Stimulated activated CD4-positive, alpha-beta T cell treated with anti-CD3 and anti-CD28 coated beads, Interleukin-15, amount 100 ng/mL, for 24 hours (primary cell): Measurements from ENCODE around the gene MED22.
A peak's percentile ranks its signal among the peaks of the same experiment; 100 is the strongest.
"Not testable (repeated sequence)": the region's sequence is repeated elsewhere in the genome, so short reads cannot be mapped to it uniquely, and the experiment has no call there.

Experiments used
- DNase-seq: peaks from one replicate; pipeline ENCODE4 v3.0.0-alpha.2; 2020

MED22 gene

DNA sequence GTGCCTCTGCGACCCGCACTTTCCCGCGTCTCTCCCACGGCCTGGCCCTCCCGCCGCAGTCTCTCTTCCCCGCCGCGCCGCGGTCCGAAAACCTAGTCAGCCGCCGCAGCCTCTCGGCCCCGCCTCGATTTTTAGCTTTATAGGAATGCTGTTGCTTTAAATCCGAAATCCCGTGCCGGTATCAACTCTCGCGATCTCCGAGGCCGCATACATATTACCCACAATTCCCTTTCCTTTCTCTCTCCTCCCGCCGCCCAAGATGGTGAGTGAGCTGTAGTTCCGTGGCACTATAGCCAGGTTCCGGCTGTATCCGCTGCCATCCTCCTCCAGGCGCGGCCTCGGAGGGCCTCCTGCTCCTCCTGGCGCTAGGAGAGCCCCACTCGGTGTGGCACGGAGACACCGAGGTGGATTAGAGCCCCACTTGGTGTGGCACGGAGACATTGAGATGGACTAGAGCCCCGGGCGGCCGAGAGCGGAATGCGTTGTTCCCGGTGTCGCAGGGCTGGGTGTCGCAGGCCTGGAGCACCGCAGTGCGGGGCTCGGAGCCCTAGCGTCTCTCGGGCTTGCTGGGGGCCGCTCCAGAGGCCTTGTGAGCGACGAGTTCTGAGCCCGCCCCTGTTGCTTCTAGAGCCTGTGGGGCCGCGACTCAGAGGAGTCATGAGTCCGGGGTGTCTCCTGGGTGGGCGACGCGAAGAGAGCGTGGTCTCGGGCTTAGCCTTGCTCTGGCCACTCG lies at the start of gene MED22, which contains the start of gene RPL7A:
MED22 (minus strand) TSS at position 147 of the 733 bp plus-strand sequence. CDS start 1,469 bp downstream, outside the sequence.
RPL7A (plus strand) TSS at position 234 of the 733 bp plus-strand sequence; CDS start at position 260, 26 bp downstream.
- DNase-seq, result peak; percentile 94

GRCh38 chr9:133397370-133397769 lies 49.4 kb upstream of the MED22 start:
- no peak for DNase-seq

- no peak for DNase-seq
Measured at GRCh38 chr9:133396952-133397351, 49.0 kb upstream of the MED22 start.

- no peak for DNase-seq
Measured at GRCh38 chr9:133394687-133395271, 46.8 kb upstream of the MED22 start.

- DNase-seq, result no peak
Measured at GRCh38 chr9:133393399-133393798, 45.5 kb upstream of the MED22 start.

DNA sequence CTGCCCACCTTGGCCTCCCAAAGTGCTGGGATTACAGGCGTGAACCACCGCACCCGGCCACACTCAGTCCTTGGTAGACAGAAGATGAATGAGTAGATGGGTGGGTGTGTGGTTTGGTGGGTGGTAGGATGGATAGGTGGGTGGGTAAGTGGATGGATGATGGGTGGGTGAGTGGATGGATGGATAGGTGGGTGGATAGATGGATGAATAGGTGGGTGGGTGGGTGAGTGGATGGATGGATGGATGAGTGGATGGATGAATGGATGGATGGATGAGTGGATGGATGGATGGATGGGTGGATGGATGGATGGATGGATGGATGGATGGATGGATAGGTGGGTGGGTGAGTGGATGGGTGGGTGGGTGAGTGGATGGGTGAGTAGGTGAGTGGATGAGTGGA lies 44.4 kb upstream of the MED22 start:
- not testable (repeated sequence) for DNase-seq

DNA sequence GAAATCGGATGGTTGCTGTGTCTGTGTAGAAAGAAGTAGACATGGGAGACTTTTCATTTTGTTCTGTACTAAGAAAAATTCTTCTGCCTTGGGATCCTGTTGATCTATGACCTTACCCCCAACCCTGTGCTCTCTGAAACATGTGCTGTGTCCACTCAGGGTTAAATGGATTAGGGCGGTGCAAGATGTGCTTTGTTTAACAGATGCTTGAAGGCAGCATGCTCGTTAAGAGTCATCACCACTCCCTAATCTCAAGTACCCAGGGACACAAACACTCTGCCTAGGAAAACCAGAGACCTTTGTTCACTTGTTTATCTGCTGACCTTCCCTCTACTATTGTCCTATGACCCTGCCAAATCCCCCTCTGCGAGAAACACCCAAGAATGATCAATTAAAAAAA lies 43.5 kb upstream of the MED22 start:
- DNase-seq, result not testable (repeated sequence)

DNA sequence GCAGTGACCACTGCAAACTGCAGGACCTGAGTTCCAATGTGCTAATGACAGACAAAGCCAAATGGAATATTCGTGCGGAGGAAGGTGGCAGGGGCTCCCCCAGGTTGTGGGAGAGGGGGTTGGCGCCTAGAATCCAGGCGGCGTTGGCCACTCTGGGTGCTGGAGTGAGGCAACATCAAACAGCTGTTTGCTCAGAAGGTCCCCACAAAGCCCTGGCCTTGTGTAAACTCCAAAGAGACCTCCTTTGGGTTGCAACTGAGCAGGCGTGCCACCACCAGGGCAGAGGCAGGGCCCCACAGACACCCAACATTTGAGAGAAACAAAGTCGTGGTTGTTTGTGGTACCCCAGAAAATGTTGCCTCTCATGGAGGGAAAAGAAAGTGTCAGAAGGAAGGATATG lies 42.8 kb upstream of the MED22 start:
- no peak for DNase-seq

- DNase-seq, result no peak
Measured at GRCh38 chr9:133389562-133389961, 41.6 kb upstream of the MED22 start.

- DNase-seq, result no peak
Measured at GRCh38 chr9:133389025-133389557, 41.2 kb upstream of the MED22 start.

- no peak for DNase-seq
Measured at GRCh38 chr9:133387680-133388079, 39.7 kb upstream of the MED22 start.

DNA sequence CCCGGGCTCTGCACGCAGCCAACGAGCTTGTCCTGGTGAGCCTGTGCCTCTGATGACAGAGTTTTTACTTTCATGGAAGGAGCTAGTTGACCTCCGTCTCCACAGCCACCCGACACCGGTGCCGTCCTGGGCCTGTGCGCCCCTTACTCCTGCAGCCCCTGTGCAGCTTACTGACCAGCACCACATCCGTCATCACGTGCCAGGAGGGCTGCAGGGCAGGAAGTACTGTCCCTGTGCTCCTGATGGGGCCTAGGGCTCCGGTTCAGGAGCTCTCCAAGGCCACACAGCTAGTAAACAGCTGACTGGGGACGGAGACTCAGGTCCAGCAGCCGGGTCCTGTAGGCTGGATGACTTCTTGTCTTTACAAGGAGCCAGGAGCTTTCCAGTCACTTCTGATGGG lies 38.4 kb upstream of the MED22 start:
- no peak for DNase-seq

DNA sequence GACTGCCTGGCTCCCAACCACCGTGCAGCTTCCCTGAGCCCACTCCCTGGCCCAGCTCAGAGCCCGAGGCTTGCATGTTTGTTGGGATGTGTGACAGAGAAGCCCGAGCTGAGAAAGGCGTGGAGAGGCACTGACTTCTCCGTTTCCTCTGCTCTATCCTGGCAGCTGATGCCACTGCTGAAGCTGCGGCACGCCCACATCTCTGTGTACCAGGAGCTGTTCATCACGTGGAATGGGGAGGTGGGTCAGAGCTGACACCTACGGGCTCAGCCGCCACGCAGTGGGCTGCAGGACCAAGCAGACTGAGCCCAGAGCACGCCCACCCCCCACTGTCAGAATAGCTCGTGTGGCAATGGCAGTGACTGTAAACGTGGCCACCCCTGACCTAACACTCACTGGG lies 37.5 kb upstream of the MED22 start:
- no peak for DNase-seq

GRCh38 chr9:133384736-133385321 lies 36.9 kb upstream of the MED22 start:
- DNase-seq, result no peak

GRCh38 chr9:133383438-133383837 lies 35.5 kb upstream of the MED22 start:
- DNase-seq, result no peak

GRCh38 chr9:133382507-133383141 lies 34.7 kb upstream of the MED22 start:
- no peak for DNase-seq

DNA sequence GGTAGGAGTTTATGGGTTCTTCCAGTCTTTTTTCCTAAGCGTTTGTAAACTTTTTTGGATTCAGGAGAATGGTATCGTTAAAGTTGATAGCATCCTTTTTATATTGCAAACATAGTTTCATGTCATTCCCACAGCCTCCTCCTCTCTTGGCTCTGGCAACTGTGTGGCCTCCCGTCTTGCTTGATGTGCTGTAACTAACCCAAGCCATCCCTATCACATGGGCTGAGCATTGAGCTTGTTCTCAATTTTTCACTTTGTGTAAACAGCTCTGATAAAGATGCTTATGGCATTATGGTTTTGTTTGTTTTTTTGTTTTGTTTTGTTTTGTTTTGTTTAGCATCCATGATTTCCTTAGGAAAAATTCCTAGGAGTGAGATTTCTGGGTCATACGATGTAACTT lies 32.8 kb upstream of the MED22 start:
- DNase-seq, result no peak

DNA sequence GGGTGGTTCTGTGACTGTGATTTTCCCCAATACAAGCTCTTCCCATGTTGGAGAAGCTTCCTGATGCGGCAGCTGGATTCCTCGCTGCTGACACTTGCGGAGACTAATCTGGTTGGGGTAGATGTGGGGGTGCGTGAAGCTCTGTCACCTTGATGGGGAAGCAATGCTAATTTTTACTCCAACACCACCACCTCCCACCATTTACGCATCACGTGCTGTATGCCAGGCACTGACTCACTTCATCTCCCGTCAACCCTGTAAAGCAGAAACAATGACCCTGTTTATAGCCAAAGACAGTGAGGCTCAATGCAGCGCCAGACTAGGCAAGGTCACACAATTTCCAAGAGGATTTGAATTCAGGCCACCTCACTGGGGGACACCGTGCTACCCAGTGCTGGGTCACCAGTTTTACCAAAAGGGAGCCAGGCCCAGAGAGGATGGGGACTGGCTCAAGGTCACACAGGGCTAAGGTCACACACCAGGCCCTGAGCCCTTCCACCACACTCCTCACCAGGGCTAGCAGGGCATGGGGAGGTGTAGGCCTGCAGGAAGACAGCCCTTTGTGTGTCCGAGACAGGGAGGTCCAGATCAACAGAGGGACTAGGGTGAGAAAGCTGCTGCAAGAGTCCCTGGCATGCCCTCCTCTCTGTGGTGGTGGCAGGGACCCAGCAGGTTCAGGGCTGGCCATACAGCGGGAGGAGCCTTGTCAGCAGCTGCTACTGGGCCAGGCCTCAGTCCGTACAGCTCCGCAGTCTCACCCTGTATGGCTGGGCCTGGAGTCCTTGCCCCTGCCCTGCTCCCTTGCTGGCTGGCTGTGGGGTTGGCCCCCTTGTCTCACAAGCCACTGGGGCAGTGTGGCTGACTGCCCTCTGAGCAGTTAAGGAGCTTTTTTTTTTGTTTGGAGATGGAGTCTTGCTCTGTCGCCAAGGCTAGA lies 31.5 kb upstream of the MED22 start:
- DNase-seq, result no peak

GRCh38 chr9:133378408-133378962 lies 30.6 kb upstream of the MED22 start:
- no peak for DNase-seq

DNA sequence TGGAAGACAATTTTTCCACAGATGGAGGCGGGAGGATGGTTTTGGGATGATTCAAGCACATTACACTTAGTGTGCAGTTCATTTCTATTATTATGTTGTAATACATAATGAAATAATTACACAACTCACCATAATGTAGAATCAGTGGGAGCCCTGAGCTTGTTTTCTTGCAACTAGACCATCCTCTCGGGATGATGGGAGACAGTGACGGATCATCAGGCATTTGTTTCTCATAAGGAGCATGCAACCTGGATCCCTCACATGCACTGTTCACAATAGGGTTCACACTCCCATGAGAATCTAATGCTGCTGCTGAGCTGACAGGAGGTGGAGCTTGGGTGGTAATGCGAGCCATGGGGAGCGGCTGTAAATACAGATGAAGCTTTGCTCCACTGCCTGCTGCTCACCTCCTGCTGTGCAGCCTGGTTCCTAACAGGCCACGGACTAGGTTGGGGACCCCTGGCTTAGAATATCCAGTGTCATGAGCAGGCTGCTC lies 29.8 kb upstream of the MED22 start:
- DNase-seq, result no peak

GRCh38 chr9:133377280-133377679 lies 29.3 kb upstream of the MED22 start:
- DNase-seq, result not testable (repeated sequence)
